Endothelial cell of umbilical vein (primary cell): ENCODE data around the gene HSPA1B. TPM values are rescaled to one million over a fixed set of nuclear protein-coding genes. Genes with fewer than 3 reads are reported as not detected.
"Not testable (repeated sequence)": the region's sequence is repeated elsewhere in the genome, so short reads cannot be mapped to it uniquely, and the experiment has no call there.

ENCODE experiments used
- BruUV-seq: library from RNA; stranded (reverse); fragments of 400-500 nt; replicated peaks from 2 replicates; lab custom pipeline; 2021; lab: Mats Ljungman, UMichigan
- CTCF ChIA-PET: fragments of 300-600, 350-600 bp; sonication (Branson Sonifier 250); formaldehyde crosslinking; loops from one replicate; lab custom pipeline; 2021; ENCODE audit warnings: antibody characterized with exemption, inconsistent platforms; lab: Charles Lee
- POLR2A ChIA-PET: fragments of 300-600, 350-600 bp; sonication (Branson Sonifier 250); formaldehyde crosslinking; loops from one replicate; lab custom pipeline; 2021; ENCODE audit warnings: antibody characterized with exemption, inconsistent platforms; lab: Charles Lee
- DNase-seq: peaks from one replicate; pipeline ENCODE4 v3.0.0-alpha.2; 2011; ENCODE audit warnings: low read depth, low spot score
- FAIRE-seq: peaks from 2 replicates; lab custom pipeline; 2011; peaks lifted over from hg19 to GRCh38; lab: Jason Lieb, UNC
- H2AFZ ChIP-seq: 2 replicates; pipeline ENCODE4 v1.6.0; 2012; ENCODE audit warnings: low read depth, low read length, control low read depth, inconsistent platforms
- H3K27ac ChIP-seq: 2 replicates; pipeline ENCODE4 v1.5.1; 2011; ENCODE audit warnings: low read depth, mild to moderate bottlenecking, control low read depth, low read length, moderate library complexity; ENCODE audit not compliant: insufficient read depth
- H3K27me3 ChIP-seq, 2 experiments: 2 replicates each; pipeline versions ENCODE4 v1.6.0 to v1.6.1; 2011; ENCODE audit warnings: low read length in 2 of 2, mixed read lengths in 1 of 2; ENCODE audit not compliant: control insufficient read depth in 2 of 2, insufficient read depth in 2 of 2
- H3K36me3 ChIP-seq, 2 experiments: 2 replicates in 1 of 2; 3 replicates in 1 of 2; pipeline ENCODE4 v1.5.1; 2011; ENCODE audit warnings: low read length in 2 of 2, mild to moderate bottlenecking in 1 of 2, moderate library complexity in 1 of 2; ENCODE audit not compliant: control insufficient read depth in 2 of 2, insufficient read depth in 2 of 2; ENCODE audit errors: extremely low read depth in 1 of 2
- H3K4me1 ChIP-seq: 3 replicates; pipeline ENCODE4 v1.5.1; 2011; ENCODE audit warnings: mild to moderate bottlenecking, low read length; ENCODE audit not compliant: control insufficient read depth, insufficient read depth; ENCODE audit errors: extremely low read depth
- H3K4me2 ChIP-seq: 2 replicates; pipeline ENCODE4 v1.6.1; 2011; ENCODE audit warnings: low read length, control low read depth, mixed read lengths; ENCODE audit not compliant: insufficient read depth
- H3K4me3 ChIP-seq, 3 experiments: fragments of 200-600 bp in 1 of 3; sonication (generic), shearing (Covaris generic) in 1 of 3; replicated peaks in 1 of 3; 2 replicates each; pipeline ENCODE4 v1.5.1; 2011 to 2016; ENCODE audit warnings: control low read depth in 3 of 3, low read length in 3 of 3, mild to moderate bottlenecking in 2 of 3, inconsistent platforms in 1 of 3, low read depth in 1 of 3, moderate library complexity in 1 of 3; ENCODE audit not compliant: insufficient read depth in 1 of 3
- H3K79me2 ChIP-seq: 2 replicates; pipeline ENCODE4 v1.6.0; 2012; ENCODE audit warnings: low read length, inconsistent platforms; ENCODE audit not compliant: control insufficient read depth, insufficient read depth
- H3K9ac ChIP-seq: replicated peaks from 2 replicates; pipeline ENCODE3; 2011; ENCODE audit warnings: low read length, control low read depth; ENCODE audit not compliant: insufficient read depth; ENCODE audit errors: extremely low read depth
- H3K9me1 ChIP-seq: replicated peaks from 3 replicates; pipeline ENCODE4 v1.6.0; 2011; ENCODE audit warnings: mild to moderate bottlenecking, low read length; ENCODE audit not compliant: control insufficient read depth, insufficient read depth; ENCODE audit errors: extremely low read depth
- H3K9me3 ChIP-seq: replicated peaks from 2 replicates; pipeline ENCODE4 v1.5.1; 2012; ENCODE audit warnings: low read length, inconsistent platforms; ENCODE audit not compliant: control insufficient read depth, insufficient read depth
- H4K20me1 ChIP-seq: replicated peaks from 2 replicates; pipeline ENCODE3; 2011; ENCODE audit warnings: mild to moderate bottlenecking, low read length; ENCODE audit not compliant: control insufficient read depth, insufficient read depth; ENCODE audit errors: extremely low read depth
- EZH2 ChIP-seq: IDR thresholded peaks from 2 replicates; pipeline ENCODE4 v1.6.1; 2012; ENCODE audit warnings: borderline replicate concordance, low read depth, mild to moderate bottlenecking, moderate library complexity, low read length, inconsistent platforms; ENCODE audit not compliant: severe bottlenecking
- FOS ChIP-seq: IDR thresholded peaks from 2 replicates; pipeline ENCODE4 v1.6.1; 2011; ENCODE audit warnings: mild to moderate bottlenecking, low read length, moderate library complexity, borderline replicate concordance; ENCODE audit not compliant: insufficient read depth
- GATA2 ChIP-seq: IDR thresholded peaks from 2 replicates; pipeline ENCODE4 v1.7.0; 2011; ENCODE audit warnings: low read depth, mild to moderate bottlenecking, moderate library complexity, mixed read lengths, low read length; ENCODE audit not compliant: insufficient read length, insufficient read depth
- JUN ChIP-seq: IDR thresholded peaks from 2 replicates; pipeline ENCODE4 v1.6.1; 2011; ENCODE audit warnings: borderline replicate concordance, low read depth; ENCODE audit not compliant: insufficient read length, insufficient read depth
- MAX ChIP-seq: IDR thresholded peaks from 2 replicates; pipeline ENCODE4 v1.6.1; 2011; ENCODE audit not compliant: insufficient read depth, insufficient read length
- MYC ChIP-seq: IDR thresholded peaks from one replicate; pipeline ENCODE4 v1.6.1; 2011; ENCODE audit warnings: mild to moderate bottlenecking, low read depth, low read length
- POLR2A ChIP-seq: IDR thresholded peaks from 2 replicates; pipeline ENCODE4 v1.6.1; 2012; ENCODE audit warnings: low read depth, mild to moderate bottlenecking, control low read depth, low read length
- POLR2AphosphoS5 ChIP-seq: IDR thresholded peaks from 2 replicates; pipeline ENCODE4 v1.6.1; 2012; ENCODE audit warnings: low read depth, mild to moderate bottlenecking, control low read depth, low read length, moderate library complexity; ENCODE audit not compliant: insufficient read depth
- dilution Hi-C: fragments of 300-500 bp; cut with MboI; formaldehyde crosslinking; loops from one replicate; pipeline ENCODE4 v1.15.0; 2019; ENCODE audit warnings: low sequenced_read_pairs; ENCODE audit not compliant: extremely low pct_ligation_motif_present
- intact Hi-C: fragments of 100-400 bp; cut with micrococcal nuclease; formaldehyde crosslinking; loops from one replicate; pipeline ENCODE4 v1.10.0; 2022
- polyA plus RNA-seq, 4 experiments: library from polyadenylated mRNA; depleted of rRNA in 3 of 4; stranded (reverse) in 3 of 4; unstranded in 1 of 4; fragments of >200 nt; gene quantifications; 2 replicates each; pipeline versions ENCODE4 v1.2.1 to v1.2.3, GENCODE V29; 2011 to 2012; ENCODE audit warnings: missing spikeins in 1 of 4
- total RNA-seq: library from RNA; stranded (reverse); gene quantifications from 2 replicates; pipeline ENCODE4 v1.2.3, GENCODE V29; 2021
- TF ChIP-seq, protein P1 (sequence below), 2 donors: IDR thresholded peaks; 1 replicate in 1 of 2; 2 replicates in 1 of 2; pipeline ENCODE4 v1.5.1; 2011; ENCODE audit warnings: low read length in 2 of 2, mild to moderate bottlenecking in 2 of 2, moderate library complexity in 2 of 2, control low read depth in 1 of 2, inconsistent platforms in 1 of 2, low read depth in 1 of 2; ENCODE audit not compliant: insufficient read depth in 1 of 2; ENCODE audit errors: extremely low read depth in 1 of 2

Gene HSPA1B
- total and polyA plus RNA-seq, 2 donors (not counting 3 experiments of a cell fraction or from before 2014, with no cell fraction given): 27.1 to 54.0 TPM

DNA sequence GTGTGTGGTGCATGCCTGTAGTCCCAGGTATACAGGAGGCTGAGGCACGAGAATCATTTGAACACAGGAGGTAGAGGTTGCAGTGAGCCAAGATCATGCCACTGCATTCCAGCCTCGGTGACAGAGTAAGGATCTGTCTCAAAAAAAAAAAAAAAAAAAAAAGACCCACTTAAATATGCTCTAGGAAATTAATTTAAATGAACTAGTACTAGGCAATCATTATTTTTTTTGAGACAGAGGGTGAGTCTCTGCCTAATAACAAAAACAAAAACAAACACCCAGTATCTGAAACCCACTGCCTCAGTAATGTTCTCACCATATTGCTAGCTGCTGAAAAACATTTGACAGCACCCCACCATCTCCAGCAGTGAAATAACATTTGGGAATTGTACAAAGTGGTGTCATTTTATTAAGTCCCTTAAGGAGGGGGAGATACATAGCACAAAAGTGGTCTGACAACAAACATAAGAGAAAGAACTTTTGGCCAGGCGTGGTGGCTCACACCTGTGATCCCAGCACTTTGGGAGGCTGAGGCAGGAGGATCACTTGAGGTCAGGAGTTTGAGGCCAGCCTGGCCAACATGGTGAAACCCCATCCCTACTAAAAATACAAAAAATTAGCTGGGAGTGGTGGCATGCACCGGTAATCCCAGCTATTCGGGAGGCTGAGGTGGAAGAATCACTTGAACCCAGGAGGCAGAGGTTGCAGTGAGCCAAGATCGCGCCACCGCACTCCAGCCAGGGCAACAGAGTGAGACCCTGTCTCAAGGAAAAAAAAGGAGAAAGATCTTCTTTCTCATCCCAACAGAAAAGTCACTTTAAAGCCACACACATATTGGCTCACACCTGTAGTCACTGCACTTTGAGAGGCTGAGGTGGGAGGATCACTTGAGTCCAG, 26.3 kb upstream of the HSPA1B start:
- peaks cover 22% of the 10 kb centered on the region for H3K79me2 ChIP-seq
- FAIRE-seq, H3K4me1 ChIP-seq, H3K4me3 ChIP-seq, H3K9me1 ChIP-seq, BruUV-seq, POLR2A ChIA-PET, H3K9me3 ChIP-seq, DNase-seq, H3K4me2 ChIP-seq, H4K20me1 ChIP-seq, H3K36me3 ChIP-seq, H3K27ac ChIP-seq, CTCF ChIA-PET, intact Hi-C loops, dilution Hi-C loops, H3K9ac ChIP-seq, H3K27me3 ChIP-seq, H2AFZ ChIP-seq: not testable (repeated sequence)

DNA sequence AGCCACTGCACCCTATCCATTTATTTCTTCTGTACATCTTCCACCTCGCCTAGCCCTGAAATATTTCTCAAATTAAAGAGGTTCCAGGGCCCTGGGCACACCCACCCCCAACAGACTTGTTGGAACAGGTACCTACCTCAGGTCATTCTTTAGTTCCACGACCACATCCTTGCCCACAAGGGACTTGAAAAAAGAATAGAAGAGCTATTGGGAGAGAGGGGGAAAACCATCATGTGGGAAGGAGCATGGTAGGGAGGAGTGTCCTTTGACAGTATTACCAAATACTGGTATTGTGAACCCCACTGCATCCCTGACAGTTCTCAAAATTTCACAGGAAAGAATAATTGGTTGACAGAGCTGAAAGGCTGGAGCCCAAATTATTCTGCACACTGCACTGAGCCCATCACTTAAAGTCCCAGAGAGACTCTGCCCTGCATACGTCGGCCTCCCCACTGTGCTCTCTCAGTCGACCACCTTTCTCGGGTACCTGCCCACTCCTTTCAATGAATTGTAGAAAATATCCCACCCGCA, 21.5 kb upstream of the HSPA1B start:
- dilution Hi-C loops (no loop called here), intact Hi-C loops (loop anchor here (1.0 kb wide), 1 partner anchor 10 kb away; no protein-coding TSS in a partner anchor)
- Histone ChIP-seq H3K27ac (peak overlapping the region; percentile 42), H3K4me2 (peak overlapping the region; percentile 96), H2AFZ (peak overlapping the region; percentile 70), H3K27me3 (no peaks in the 10 kb centered on the region), H3K9me1 (no peaks in the 10 kb centered on the region), H3K4me1 (peaks cover 11% of the 10 kb centered on the region), H3K36me3 (peaks cover 3% of the 10 kb centered on the region in 2 experiments), H4K20me1 (no peaks in the 10 kb centered on the region), H3K79me2 (peaks cover 24% of the 10 kb centered on the region), H3K9ac (peak overlapping the region; percentile 87), H3K9me3 (no peaks in the 10 kb centered on the region), H3K4me3 (peak overlapping the region; percentile 77 to 88 (median 87))
- TF ChIP-seq POLR2AphosphoS5 (no peak), JUN (no peak), MAX (no peak), FOS (no peak), POLR2A (no peak), MYC (no peak), EZH2 (no peak), GATA2 (no peak)
- TF ChIP-seq, protein P1, sequence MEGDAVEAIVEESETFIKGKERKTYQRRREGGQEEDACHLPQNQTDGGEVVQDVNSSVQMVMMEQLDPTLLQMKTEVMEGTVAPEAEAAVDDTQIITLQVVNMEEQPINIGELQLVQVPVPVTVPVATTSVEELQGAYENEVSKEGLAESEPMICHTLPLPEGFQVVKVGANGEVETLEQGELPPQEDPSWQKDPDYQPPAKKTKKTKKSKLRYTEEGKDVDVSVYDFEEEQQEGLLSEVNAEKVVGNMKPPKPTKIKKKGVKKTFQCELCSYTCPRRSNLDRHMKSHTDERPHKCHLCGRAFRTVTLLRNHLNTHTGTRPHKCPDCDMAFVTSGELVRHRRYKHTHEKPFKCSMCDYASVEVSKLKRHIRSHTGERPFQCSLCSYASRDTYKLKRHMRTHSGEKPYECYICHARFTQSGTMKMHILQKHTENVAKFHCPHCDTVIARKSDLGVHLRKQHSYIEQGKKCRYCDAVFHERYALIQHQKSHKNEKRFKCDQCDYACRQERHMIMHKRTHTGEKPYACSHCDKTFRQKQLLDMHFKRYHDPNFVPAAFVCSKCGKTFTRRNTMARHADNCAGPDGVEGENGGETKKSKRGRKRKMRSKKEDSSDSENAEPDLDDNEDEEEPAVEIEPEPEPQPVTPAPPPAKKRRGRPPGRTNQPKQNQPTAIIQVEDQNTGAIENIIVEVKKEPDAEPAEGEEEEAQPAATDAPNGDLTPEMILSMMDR (IDR thresholded peaks at IDR 0.05; ENCODE audit: extremely low read depth in 1 of 2, insufficient read depth in 1 of 2, low read depth in 1 of 2, low read length in 2 of 2): no peak
- no TSS peak for BruUV-seq
- peak; percentile 50 for FAIRE-seq
- POLR2A ChIA-PET: interaction anchor here (0.6 to 2.4 kb wide), 8 partner anchors 9 to 36 kb away, joined by 3 to 32 read pairs (median 6); partner anchors contain the start of genes HSPA1A, HSPA1B, HSPA1L and VARS1
- no peak for DNase-seq
- CTCF ChIA-PET: interaction anchor here (1.0 to 3.1 kb wide), 13 partner anchors 9 to 115 kb away, joined by 3 to 28 read pairs (median 9); partner anchors contain the start of genes DDAH2, HSPA1A, HSPA1B and HSPA1L
